SK-N-SH (cell line): ENCODE results near the gene BCAS3. TPM values are rescaled to one million over a fixed set of nuclear protein-coding genes. Genes with fewer than 3 reads are reported as not detected.
A peak's percentile ranks its signal among the peaks of the same experiment; 100 is the strongest.

Experiments used
- CTCF ChIA-PET: fragments of 300-600, 350-600 bp; formaldehyde crosslinking; extraction: SDS; loops from one replicate; lab custom pipeline; 2021; lab: Yijun Ruan, JAX
- POLR2A ChIA-PET: fragments of 350-600 bp; sonication (Branson Sonifier 250); formaldehyde crosslinking; extraction: SDS; loops from one replicate; lab custom pipeline; 2020; ENCODE audit warnings: antibody characterized with exemption, inconsistent platforms; lab: Yijun Ruan, JAX
- DNase-seq: peaks from one replicate; pipeline ENCODE4 v3.0.0; 2012
- H2AFZ ChIP-seq: fragments of 200-600 bp; sonication (generic); 2 replicates; pipeline ENCODE4 v1.8.1; 2016; ENCODE audit warnings: antibody characterized with exemption, mild to moderate bottlenecking, low read depth
- H3F3A ChIP-seq: fragments of 200-600 bp; sonication (generic); replicated peaks from 2 replicates; pipeline ENCODE3; 2016; ENCODE audit warnings: antibody characterized with exemption, mild to moderate bottlenecking; ENCODE audit not compliant: insufficient read depth
- H3K27ac ChIP-seq, 2 experiments: fragments of 200-500 bp in 1 of 2; fragments of 200-600 bp in 1 of 2; sonication (Bioruptor generic) in 1 of 2; sonication (generic), shearing (Covaris generic) in 1 of 2; 2 replicates each; pipeline versions ENCODE4 v1.5.1 to v1.6.1; 2014 to 2016; ENCODE audit warnings: low read depth in 2 of 2, inconsistent platforms in 1 of 2, low read length in 1 of 2, mild to moderate bottlenecking in 1 of 2, mixed read lengths in 1 of 2
- H3K27me3 ChIP-seq: fragments of 200-600 bp; sonication (generic), shearing (Covaris generic); 2 replicates; pipeline ENCODE4 v1.6.1; 2016; ENCODE audit warnings: mixed run types; ENCODE audit not compliant: insufficient read depth
- H3K36me3 ChIP-seq, 2 experiments: fragments of 200-500 bp in 1 of 2; fragments of 200-600 bp in 1 of 2; sonication (Bioruptor generic) in 1 of 2; sonication (generic) in 1 of 2; replicated peaks in 1 of 2; 2 replicates each; pipeline versions ENCODE3 to v1.5.1; 2014 to 2016; ENCODE audit warnings: low read length in 1 of 2, mild to moderate bottlenecking in 1 of 2; ENCODE audit not compliant: insufficient read depth in 2 of 2, control insufficient read depth in 1 of 2
- H3K4me1 ChIP-seq, 2 experiments: fragments of 200-500 bp in 1 of 2; fragments of 200-600 bp in 1 of 2; sonication (Bioruptor generic) in 1 of 2; sonication (generic), shearing (Covaris generic) in 1 of 2; 2 replicates each; pipeline versions ENCODE4 v1.5.1 to v1.6.1; 2014 to 2016; ENCODE audit warnings: low read depth in 1 of 2, low read length in 1 of 2, mixed run types in 1 of 2; ENCODE audit not compliant: insufficient read depth in 2 of 2, control insufficient read depth in 1 of 2
- H3K4me2 ChIP-seq: fragments of 200-600 bp; sonication (generic), shearing (Covaris generic); 2 replicates; pipeline ENCODE4 v1.6.1; 2017; ENCODE audit warnings: mixed run types
- H3K4me3 ChIP-seq, 2 experiments: fragments of 200-500 bp in 1 of 2; fragments of 200-600 bp in 1 of 2; sonication (Bioruptor generic) in 1 of 2; sonication (generic), shearing (Covaris generic) in 1 of 2; 2 replicates each; pipeline versions ENCODE4 v1.5.1 to v1.8.1; 2014 to 2016; ENCODE audit warnings: low read depth in 2 of 2, inconsistent platforms in 1 of 2, low read length in 1 of 2, mild to moderate bottlenecking in 1 of 2, mixed read lengths in 1 of 2, moderate library complexity in 1 of 2
- H3K79me2 ChIP-seq: fragments of 200-600 bp; sonication (generic); 2 replicates; pipeline ENCODE4 v1.8.1; 2017; ENCODE audit warnings: mild to moderate bottlenecking; ENCODE audit not compliant: insufficient read depth
- H3K9ac ChIP-seq: fragments of 200-600 bp; sonication (generic); 2 replicates; pipeline ENCODE4 v1.6.1; 2017; ENCODE audit warnings: mixed run types
- H3K9me2 ChIP-seq: fragments of 200-600 bp; sonication (generic); 2 replicates; pipeline ENCODE4 v1.6.1; 2017; ENCODE audit warnings: mixed run types
- H3K9me3 ChIP-seq: fragments of 200-600 bp; sonication (generic); 2 replicates; pipeline ENCODE4 v1.6.1; 2017; ENCODE audit warnings: mixed run types, mild to moderate bottlenecking, moderate library complexity
- H4K20me1 ChIP-seq: fragments of 200-600 bp; sonication (generic); 2 replicates; pipeline ENCODE4 v1.6.1; 2017; ENCODE audit warnings: mild to moderate bottlenecking, mixed run types; ENCODE audit not compliant: insufficient read depth
- CHD2 ChIP-seq: fragments of 150-350 bp; IDR thresholded peaks from 2 replicates; pipeline ENCODE4 v1.6.1; 2018; ENCODE audit warnings: low read length; ENCODE audit not compliant: partially characterized antibody
- ELF1 ChIP-seq: IDR thresholded peaks from 2 replicates; pipeline ENCODE4 v1.4.0; 2012
- EZH2phosphoT487 ChIP-seq: fragments of 200-600 bp; sonication (generic); IDR thresholded peaks from 2 replicates; pipeline ENCODE4 v1.6.1; 2017; ENCODE audit warnings: low read depth, mixed run types, mild to moderate bottlenecking, antibody characterized with exemption, moderate library complexity, borderline replicate concordance
- FOXJ3 ChIP-seq: sonication (generic); formaldehyde crosslinking; IDR thresholded peaks from 2 replicates; pipeline ENCODE4 v1.5.1; 2020; ENCODE audit warnings: mild to moderate bottlenecking, missing genetic modification reagents
- FOXM1 ChIP-seq: IDR thresholded peaks from 2 replicates; pipeline ENCODE4 v1.4.0; 2012; ENCODE audit warnings: low read depth, mild to moderate bottlenecking
- GABPA ChIP-seq: IDR thresholded peaks from 2 replicates; pipeline ENCODE4 v1.4.0; 2012; ENCODE audit warnings: low read depth, mild to moderate bottlenecking
- GATA2 ChIP-seq: sonication (generic); formaldehyde crosslinking; IDR thresholded peaks from 2 replicates; pipeline ENCODE4 v1.5.0; 2020; ENCODE audit warnings: mild to moderate bottlenecking, missing genetic modification reagents
- IRF3 ChIP-seq: fragments of 150-350 bp; IDR thresholded peaks from 2 replicates; pipeline ENCODE4 v1.6.1; 2016; ENCODE audit warnings: mild to moderate bottlenecking, low read depth, low read length
- JUND ChIP-seq: IDR thresholded peaks from 2 replicates; pipeline ENCODE4 v1.4.0; 2012
- MXI1 ChIP-seq: IDR thresholded peaks from 2 replicates; pipeline ENCODE4 v1.6.1; 2012; ENCODE audit warnings: mild to moderate bottlenecking, low read depth, low read length, improper control_type of control experiment
- NFIC ChIP-seq: IDR thresholded peaks from 2 replicates; pipeline ENCODE4 v1.4.0; 2012; ENCODE audit warnings: borderline replicate concordance
- NRF1 ChIP-seq: IDR thresholded peaks from 2 replicates; pipeline ENCODE4 v1.6.1; 2012; ENCODE audit warnings: low read depth, mild to moderate bottlenecking, low read length
- PBX3 ChIP-seq: IDR thresholded peaks from 2 replicates; pipeline ENCODE4; 2012
- RAD21 ChIP-seq: IDR thresholded peaks from 2 replicates; pipeline ENCODE4 v1.6.1; 2012; ENCODE audit warnings: mild to moderate bottlenecking, low read length
- RCOR1 ChIP-seq: fragments of 150-350 bp; IDR thresholded peaks from 2 replicates; pipeline ENCODE4 v1.6.1; 2017; ENCODE audit warnings: antibody characterized with exemption, low read length
- RFX5 ChIP-seq: IDR thresholded peaks from 2 replicates; pipeline ENCODE4 v1.6.1; 2012; ENCODE audit warnings: mild to moderate bottlenecking, improper control_type of control experiment, low read length
- RXRA ChIP-seq: IDR thresholded peaks from 2 replicates; pipeline ENCODE4 v1.4.0; 2012; ENCODE audit warnings: low read depth, mild to moderate bottlenecking, borderline replicate concordance
- SIN3A ChIP-seq: IDR thresholded peaks from 2 replicates; pipeline ENCODE4 v1.6.1; 2012; ENCODE audit warnings: low read depth, mild to moderate bottlenecking, low read length, moderate library complexity, borderline replicate concordance
- TAF1 ChIP-seq: IDR thresholded peaks from 2 replicates; pipeline ENCODE4 v1.6.1; 2012; ENCODE audit warnings: low read depth, mild to moderate bottlenecking, low read length, moderate library complexity, borderline replicate concordance
- TCF12 ChIP-seq: IDR thresholded peaks from 2 replicates; pipeline ENCODE4 v1.4.0; 2012
- USF2 ChIP-seq: fragments of 150-350 bp; IDR thresholded peaks from 2 replicates; pipeline ENCODE4 v1.6.1; 2017; ENCODE audit warnings: antibody characterized with exemption, low read length, low read depth, borderline replicate concordance
- YY1 ChIP-seq: IDR thresholded peaks from 2 replicates; pipeline ENCODE4 v1.4.0; 2012; ENCODE audit warnings: low read depth, mild to moderate bottlenecking
- ZBTB33 ChIP-seq: IDR thresholded peaks from 2 replicates; pipeline ENCODE4 v1.4.0; 2012; ENCODE audit warnings: low read depth, borderline replicate concordance
- WGBS: methylation state at CpG from one replicate; pipeline ENCODE4 v1.1.6; 2017; ENCODE audit warnings: low lambda C conversion rate; 5-methylcytosine and 5-hydroxymethylcytosine counted together
- polyA plus RNA-seq, 3 experiments: library from polyadenylated mRNA; depleted of rRNA; stranded (reverse); fragments of >200 nt; gene quantifications; 2 replicates each; pipeline ENCODE4 v1.2.3, GENCODE V29; 2012
- TF ChIP-seq, protein P1 (sequence below): IDR thresholded peaks from 2 replicates; pipeline ENCODE4 v1.4.0; 2012; ENCODE audit warnings: low read depth
- TF ChIP-seq, protein P2 (sequence below): fragments of 200-600 bp; sonication (generic); IDR thresholded peaks from 2 replicates; pipeline ENCODE4 v1.6.1; 2017; ENCODE audit warnings: antibody characterized with exemption, mild to moderate bottlenecking, moderate library complexity
- TF ChIP-seq, protein P3 (sequence below): IDR thresholded peaks from 2 replicates; pipeline ENCODE4 v1.4.0; 2012; ENCODE audit warnings: low read depth, borderline replicate concordance

Gene BCAS3
- polyA plus RNA-seq, 1 of the 3 experiments (the other 2 are of a cell fraction) = 5.9 TPM

DNA sequence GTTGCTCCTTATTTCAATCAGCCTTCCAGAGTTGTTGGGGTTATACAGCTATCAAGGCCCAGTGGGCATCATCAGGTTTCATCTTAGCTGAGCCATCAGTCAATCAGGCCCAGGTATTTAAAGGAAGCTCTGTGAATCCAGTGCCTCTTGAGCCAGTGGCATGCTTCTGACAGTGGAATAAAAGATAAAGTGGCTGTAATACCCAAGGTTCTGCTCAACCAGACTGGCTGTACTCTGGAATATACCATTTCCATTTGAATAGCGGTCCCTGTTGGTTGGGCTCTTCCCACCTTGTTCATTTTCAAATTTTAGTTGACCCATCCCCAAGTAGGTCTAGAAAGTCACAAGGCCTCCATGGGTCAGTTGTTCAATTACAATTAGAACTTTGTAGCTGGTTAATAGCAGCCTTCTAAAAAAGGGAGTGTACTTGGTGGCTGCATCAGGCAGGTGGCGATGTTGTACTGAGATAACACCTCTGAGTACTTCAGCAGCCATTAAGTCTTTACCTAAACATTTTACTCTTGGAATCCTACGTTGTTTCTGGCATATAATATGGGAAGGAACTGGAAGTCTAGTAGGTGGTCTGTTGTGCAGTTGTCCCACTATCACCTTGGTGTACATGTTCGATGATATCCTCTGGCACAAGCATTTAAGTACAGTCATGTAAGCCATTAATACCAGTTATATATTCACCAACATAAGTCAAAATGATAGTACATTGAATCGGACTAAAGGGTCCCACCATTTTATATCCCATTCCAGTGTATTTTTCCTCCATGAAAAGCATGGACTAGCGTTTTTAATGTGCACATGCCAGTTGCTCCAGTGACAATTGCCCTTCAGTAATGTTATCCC, 294.1 kb downstream of the BCAS3 start:
- no peaks in the 10 kb centered on the region for H4K20me1 ChIP-seq
- no peak overlapping the region for H3K9ac ChIP-seq
- 53% methylated on average over 6 of the region's 6 CpGs for WGBS
- peak; percentile 71 for DNase-seq
- H2AFZ ChIP-seq = no peak overlapping the region
- H3F3A ChIP-seq = no peaks in the 10 kb centered on the region
- no peaks in the 10 kb centered on the region for H3K9me2 ChIP-seq
- H3K79me2 ChIP-seq = no peaks in the 10 kb centered on the region
- no peak overlapping the region for H3K27ac ChIP-seq
- H3K4me2 ChIP-seq = no peak overlapping the region
- H3K36me3 ChIP-seq = peaks cover 0 to 13% of the 10 kb centered on the region in 2 experiments
- peaks cover 17% of the 10 kb centered on the region for H3K9me3 ChIP-seq
- H3K4me3 ChIP-seq = peak overlapping the region in 1 of 2 experiments; percentile 8; a peak in 1 of 4 replicates
- H3K4me1 ChIP-seq = no peaks in the 10 kb centered on the region
- POLR2A ChIA-PET = interaction anchor here (0.5 to 1.4 kb wide), 3 partner anchors 76 to 868 kb away, joined by 3 to 4 read pairs (median 3); no protein-coding TSS in a partner anchor
- H3K27me3 ChIP-seq = no peaks in the 10 kb centered on the region
- CTCF ChIA-PET = interaction anchor here (0.6 to 3.0 kb wide), 56 partner anchors 9 to 865 kb away, joined by 3 to 27 read pairs (median 4); partner anchors contain the start of gene TBX2
- TF ChIP-seq ELF1 (no peak), MXI1 (no peak), FOXM1 (no peak), IRF3 (no peak), FOXJ3 (no peak), RFX5 (no peak), YY1 (peak; percentile 56; the same call in 1 of the 2 replicates), RCOR1 (0 out of 2 replicates have a peak, but pooled peaks have one; percentile 35), PBX3 (no peak), EZH2phosphoT487 (no peak), RXRA (no peak), GATA2 (CRISPR knock-in tag) (no peak), TCF12 (no peak), ZBTB33 (no peak), RAD21 (peak; percentile 97), GABPA (no peak), NFIC (no peak), NRF1 (no peak), SIN3A (no peak), USF2 (no peak), JUND (no peak), CHD2 (no peak), TAF1 (no peak)
- TF ChIP-seq, protein P1, sequence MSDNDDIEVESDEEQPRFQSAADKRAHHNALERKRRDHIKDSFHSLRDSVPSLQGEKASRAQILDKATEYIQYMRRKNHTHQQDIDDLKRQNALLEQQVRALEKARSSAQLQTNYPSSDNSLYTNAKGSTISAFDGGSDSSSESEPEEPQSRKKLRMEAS = no peak
- TF ChIP-seq, protein P2, sequence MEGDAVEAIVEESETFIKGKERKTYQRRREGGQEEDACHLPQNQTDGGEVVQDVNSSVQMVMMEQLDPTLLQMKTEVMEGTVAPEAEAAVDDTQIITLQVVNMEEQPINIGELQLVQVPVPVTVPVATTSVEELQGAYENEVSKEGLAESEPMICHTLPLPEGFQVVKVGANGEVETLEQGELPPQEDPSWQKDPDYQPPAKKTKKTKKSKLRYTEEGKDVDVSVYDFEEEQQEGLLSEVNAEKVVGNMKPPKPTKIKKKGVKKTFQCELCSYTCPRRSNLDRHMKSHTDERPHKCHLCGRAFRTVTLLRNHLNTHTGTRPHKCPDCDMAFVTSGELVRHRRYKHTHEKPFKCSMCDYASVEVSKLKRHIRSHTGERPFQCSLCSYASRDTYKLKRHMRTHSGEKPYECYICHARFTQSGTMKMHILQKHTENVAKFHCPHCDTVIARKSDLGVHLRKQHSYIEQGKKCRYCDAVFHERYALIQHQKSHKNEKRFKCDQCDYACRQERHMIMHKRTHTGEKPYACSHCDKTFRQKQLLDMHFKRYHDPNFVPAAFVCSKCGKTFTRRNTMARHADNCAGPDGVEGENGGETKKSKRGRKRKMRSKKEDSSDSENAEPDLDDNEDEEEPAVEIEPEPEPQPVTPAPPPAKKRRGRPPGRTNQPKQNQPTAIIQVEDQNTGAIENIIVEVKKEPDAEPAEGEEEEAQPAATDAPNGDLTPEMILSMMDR = peak; percentile 79
- TF ChIP-seq, protein P3, sequence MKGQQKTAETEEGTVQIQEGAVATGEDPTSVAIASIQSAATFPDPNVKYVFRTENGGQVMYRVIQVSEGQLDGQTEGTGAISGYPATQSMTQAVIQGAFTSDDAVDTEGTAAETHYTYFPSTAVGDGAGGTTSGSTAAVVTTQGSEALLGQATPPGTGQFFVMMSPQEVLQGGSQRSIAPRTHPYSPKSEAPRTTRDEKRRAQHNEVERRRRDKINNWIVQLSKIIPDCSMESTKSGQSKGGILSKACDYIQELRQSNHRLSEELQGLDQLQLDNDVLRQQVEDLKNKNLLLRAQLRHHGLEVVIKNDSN = no peak
